Jurkat, Clone E6-1 (cell line): Measurements from ENCODE around the gene RSRC1.
"Not testable (repeated sequence)": the region's sequence is repeated elsewhere in the genome, so short reads cannot be mapped to it uniquely, and the experiment has no call there.

ENCODE experiments used
- DNase-seq: peaks from one replicate; pipeline ENCODE4 v3.0.0-alpha.2; 2011; ENCODE audit warnings: low read depth, low spot score
- H3K4me3 ChIP-seq: 2 replicates; pipeline ENCODE4 v1.5.1; 2011; ENCODE audit warnings: mild to moderate bottlenecking, low read length, control low read depth, moderate library complexity

RSRC1 gene

DNA sequence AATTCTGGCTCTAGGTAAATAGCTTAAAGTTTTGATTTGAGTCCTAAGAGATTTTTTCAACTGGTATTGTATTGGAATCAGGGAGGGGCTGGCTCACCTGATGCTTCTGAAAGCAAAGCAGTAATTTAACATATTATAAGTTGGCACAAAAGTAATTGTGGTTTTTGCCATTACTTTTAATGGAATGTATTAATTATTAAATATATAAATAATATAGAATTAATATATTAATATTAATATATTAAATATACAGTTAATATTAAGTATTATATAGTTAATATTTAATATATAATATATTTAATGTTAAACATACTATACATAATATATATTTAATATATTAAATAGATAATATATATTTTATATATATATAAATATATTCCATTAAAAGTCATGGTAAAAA lies 10.4 kb downstream of the RSRC1 start:
- DNase-seq, result no peak
- H3K4me3 ChIP-seq, result no peak overlapping the region

DNA sequence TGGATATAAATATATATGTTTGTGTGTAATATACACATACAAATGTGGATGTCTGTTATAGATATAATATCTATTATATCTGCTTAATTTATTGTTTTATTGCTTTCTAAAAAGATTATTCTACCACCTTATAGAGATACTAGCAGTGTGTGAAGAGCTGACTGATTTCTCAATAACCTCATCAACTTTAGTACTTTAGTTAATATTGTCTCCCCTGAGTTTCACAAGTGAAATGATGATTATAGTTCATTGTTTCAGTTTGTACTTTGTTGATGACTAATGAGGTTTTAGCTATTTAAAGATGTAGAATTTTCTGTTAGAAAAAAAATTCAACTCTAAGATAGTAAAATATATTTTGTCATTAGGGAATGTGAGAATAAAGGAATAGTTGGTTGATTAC lies 11.4 kb downstream of the RSRC1 start:
- no peak for DNase-seq
- H3K4me3 ChIP-seq, result no peak overlapping the region

DNA sequence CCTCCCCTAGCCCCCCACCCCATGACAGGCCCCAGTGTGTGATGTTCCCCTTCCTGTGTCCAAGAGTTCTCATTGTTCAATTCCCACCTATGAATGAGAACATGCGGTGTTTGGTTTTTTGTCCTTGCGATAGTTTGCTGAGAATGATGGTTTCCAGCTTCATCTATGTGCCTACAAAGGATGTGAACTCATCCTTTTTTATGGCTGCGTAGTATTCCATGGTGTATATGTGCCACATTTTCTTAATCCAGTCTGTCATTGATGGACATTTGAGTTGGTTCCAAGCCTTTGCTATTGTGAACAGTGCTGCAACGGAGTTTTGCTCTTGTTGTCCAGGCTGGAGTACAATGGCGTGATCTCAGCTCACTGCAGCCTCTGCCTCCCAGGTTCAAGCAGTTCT lies 12.8 kb downstream of the RSRC1 start:
- DNase-seq, H3K4me3 ChIP-seq: not testable (repeated sequence)

DNA sequence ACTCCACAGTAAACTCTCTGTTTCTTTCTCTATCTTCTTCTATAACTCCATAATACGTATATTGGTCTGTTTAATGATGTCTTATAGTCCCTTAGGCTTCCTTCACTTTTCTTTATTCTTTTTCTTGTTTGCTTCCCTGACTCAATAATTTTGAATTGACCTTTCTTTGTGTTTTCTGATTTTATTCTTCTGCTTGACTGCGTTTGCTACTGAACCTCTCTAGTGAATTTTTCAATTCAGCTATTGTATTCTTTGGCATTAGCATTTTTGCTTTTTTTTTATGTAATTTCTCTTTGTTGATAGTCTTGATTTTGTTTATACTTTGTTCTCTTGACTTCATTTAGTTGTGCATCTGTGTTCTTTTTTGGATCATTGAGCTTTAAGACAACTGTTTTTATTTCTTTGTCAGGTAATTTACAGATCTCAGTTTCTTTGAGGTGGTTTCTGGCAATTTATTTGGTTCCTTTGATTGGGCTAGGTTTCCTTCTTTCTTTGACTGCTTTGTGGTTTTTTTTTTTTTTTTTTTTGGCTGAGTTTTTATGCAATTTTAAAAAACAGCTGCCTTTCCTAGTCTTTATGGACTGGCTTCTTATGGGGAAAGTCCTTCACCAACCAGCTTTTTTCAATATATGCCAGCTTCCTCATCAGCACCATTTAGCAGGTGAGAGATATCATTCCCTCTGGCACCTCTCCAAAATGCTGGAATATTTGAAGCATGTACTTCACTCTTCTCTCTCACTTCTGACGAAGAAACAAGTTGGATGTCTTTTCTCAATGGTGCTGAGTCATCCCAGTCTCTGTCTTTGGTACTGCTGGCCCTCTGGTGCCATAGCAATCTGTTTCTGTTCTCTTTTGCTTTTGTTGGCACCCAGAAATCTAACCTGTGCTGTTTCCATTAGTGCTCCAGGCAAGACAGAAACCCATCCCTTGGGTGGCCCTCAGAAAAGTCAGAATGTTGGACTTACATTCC lies 17.6 kb downstream of the RSRC1 start:
- DNase-seq, result peak; percentile 83
- no peak overlapping the region for H3K4me3 ChIP-seq

DNA sequence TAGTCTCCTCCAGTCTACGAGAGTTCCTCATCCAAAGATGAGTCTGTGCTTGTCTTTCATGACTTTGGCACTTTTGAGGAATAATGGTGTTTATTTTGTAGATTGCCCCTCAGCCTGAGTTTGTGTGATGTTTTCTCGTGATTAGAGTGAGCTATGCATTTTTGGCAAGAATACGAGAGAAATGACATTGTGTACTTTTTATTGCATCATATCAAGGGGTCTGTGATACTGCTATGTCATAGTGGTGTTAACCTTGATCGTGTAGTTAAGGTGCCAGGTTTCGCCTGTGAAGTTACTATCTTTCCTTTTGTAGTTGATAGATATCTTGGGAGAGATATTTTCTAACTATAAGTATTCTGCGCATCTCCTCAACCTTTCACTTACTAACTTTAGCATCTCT lies 18.9 kb downstream of the RSRC1 start:
- no peak overlapping the region for H3K4me3 ChIP-seq
- no peak for DNase-seq

DNA sequence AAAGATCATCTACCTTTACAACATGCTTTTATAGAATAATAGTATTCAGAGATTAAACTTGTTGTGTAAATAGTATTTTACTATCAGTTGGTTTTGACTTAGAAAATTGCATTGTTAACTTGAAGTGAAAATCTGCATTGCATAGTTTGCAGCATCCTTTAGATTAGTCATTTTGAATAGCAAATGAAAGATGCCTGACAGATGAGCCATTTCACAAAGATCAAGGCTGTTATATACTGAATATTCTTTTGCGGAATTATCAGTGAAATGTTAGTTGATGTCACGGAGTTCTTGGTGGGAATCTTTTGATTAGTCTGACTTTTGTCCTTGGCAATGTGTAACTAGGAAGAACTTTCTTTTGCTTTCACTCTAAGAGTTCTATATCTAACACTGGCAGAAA lies 24.5 kb downstream of the RSRC1 start:
- no peak overlapping the region for H3K4me3 ChIP-seq
- DNase-seq, result no peak

DNA sequence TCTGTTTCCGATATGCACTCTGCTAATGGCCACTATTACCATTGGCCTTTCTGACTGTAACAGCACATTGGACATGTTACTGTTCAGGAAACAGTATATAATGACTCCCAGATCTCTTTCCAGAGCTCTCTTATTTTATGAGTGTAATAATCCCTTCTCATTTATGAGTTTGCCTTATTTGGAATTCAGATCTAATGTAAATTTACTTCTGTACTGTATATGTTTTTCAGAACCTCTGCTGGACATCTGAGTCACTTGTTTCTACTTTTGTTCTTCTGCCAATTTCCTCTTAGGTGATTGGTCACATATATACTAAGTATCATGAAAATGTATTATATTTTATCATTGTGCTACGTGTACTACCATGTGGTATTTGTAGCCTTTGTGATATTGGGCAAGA lies 30.5 kb downstream of the RSRC1 start:
- no peak overlapping the region for H3K4me3 ChIP-seq
- DNase-seq, result no peak

DNA sequence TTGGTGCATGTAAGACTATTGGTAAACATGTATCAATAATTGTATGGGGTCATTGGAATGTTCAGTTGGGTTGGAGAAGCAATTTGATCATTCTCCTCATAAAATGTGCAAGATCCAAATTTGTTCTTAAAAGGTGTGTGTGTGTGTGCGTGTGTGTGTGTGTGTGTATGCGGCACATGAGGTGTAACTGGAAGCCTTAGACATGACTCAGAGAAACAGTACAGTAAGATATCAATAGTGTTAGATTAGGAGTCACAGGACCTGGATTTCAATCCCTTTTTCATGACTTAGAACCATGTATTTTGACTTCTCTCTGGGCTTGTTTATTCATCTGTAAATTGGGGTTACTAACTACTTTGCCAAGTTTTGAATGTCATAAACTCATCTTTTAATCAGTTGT lies 38.3 kb downstream of the RSRC1 start:
- H3K4me3 ChIP-seq, result no peak overlapping the region
- DNase-seq, result no peak

DNA sequence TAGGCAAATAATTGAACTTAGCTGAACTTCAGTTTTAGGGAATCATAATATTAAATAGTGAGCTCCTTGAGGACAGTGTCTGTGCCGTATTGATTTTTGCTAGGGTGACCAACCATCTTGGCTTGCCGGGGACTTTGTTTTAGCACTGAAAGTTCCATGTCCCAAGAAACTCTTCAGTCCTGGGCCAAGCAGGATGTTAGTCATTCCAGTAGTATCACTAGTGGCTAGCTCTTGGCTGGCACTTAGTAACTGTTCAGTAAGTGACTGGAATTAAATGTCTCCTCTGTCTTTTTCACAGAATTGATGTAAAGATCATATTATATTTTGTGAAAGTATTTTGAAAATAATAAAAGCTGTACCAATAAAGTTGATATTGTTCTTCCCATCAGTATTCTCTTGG lies 42.3 kb downstream of the RSRC1 start:
- H3K4me3 ChIP-seq, result no peak overlapping the region
- DNase-seq, result no peak

DNA sequence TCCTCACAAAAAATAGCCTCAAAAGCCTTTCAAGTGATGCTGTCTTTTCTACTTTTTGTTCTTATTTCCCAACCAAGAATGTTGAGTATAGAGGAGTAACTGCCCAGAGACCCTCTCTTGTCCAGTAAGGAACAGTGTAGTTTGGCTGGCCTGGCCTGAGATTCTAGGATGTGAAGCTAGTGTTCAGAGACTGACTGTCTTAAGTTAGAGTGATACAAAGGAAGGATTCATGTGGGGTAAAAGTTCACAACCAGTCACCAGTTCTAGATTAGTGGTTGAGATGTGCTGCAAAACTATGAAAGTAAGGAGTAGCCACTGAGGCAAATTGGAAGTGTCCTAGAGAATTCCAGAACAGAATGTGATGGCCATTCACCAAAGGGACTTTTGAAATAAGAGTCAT lies 49.1 kb downstream of the RSRC1 start:
- DNase-seq, result no peak
- H3K4me3 ChIP-seq, result no peak overlapping the region

DNA sequence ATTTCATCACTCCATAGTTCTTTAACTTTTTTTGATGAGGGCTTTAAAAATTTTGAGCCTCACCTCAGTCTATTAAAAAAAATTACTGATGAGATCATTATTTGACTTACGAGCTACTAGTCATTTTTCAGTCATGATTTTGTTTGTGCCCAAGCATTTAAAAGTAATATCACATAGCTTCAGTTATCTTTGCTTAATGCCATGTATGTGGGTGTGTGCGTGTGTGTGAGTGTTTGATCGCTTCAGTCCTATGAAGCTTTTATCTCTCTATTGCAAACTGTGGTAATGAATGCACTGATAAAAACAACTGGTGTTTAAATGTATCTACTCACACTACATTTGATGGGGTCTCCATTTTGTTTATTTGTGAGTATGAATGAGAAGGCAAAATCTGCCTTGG lies 49.8 kb downstream of the RSRC1 start:
- no peak for DNase-seq
- no peak overlapping the region for H3K4me3 ChIP-seq

DNA sequence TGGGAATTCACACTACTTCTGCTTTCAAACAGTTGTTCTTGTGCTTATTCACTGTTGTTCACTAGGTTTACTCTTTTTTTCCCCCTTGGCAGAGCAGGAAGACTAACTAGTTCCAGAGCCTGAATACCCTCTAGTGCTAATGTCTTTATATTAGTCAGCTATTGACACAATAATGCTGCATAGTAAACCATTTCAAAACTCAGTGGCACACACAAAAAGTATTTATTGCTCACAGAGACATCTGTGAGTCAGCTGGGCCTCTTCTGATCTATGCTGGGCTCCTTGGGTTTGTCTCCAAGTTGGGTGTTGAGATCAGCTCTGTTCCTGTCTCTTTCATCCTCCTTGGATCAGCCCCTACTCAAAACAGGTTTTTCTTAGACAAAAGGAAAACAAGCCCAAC lies 51.1 kb downstream of the RSRC1 start:
- DNase-seq, result no peak
- H3K4me3 ChIP-seq, result no peak overlapping the region

DNA sequence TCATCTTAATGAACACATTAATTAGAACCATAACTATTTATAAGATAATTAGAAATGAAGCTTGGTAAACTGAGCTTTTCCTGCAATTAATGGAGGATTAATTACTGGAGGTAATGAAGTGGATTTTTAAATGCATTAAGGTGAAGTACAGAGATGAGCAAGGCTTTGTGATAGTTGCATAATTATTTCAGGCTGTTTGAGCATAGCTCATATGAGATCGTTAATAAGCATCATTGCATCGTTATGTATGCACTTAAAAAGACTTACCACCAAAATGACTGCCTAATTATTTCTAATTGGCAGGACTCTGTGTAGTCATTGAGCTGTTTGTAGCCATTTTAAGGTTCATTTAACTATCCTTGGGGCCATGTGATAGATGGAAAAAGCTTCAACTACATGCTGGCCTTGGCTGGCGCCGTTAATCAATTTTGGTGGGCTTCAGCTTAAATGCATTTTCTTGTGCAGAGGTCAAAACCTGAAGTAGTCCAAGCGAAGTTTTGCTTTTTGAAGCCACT lies 55.3 kb downstream of the RSRC1 start:
- no peak overlapping the region for H3K4me3 ChIP-seq
- no peak for DNase-seq

DNA sequence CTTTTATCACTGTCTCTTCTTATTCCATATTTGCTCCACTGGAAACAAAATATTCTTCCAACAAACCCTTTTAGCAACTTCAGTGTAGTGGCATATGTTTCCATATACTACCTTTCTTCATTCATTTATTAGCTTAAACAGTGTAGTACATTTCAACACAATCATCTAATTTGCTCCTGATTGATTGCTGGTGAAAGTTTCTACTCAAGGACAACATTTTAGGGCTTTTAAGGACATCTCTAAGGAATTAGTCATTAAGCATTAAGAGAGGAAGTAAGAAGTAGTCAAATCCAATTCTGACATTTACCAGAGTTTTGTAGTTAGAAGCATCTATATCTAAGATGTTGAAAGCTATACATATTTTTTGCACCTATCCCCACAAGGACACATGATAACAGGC lies 55.8 kb downstream of the RSRC1 start:
- no peak for DNase-seq

DNA sequence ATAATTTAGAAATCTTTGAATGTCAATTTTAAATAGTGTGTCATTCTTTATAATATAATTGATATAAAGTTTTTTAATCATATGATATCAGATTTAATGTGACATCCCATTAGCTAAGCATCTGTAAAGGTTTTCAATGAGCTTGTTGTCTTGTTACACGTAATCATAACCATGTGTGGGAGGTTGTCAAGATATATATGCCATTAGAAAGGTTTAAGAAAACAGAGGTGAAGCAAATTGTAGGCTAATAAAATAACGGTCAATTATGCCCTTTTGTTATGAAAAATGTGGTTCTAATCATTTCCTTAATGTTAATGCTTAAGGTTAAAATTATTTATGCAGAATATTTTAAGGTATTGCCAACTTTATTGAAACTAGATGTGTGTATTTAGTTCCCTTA lies 56.3 kb downstream of the RSRC1 start:
- no peak overlapping the region for H3K4me3 ChIP-seq
- no peak for DNase-seq

More for the DNA sequence above, 55.8 kb downstream of the RSRC1 start:
- no peak overlapping the region for H3K4me3 ChIP-seq

DNA sequence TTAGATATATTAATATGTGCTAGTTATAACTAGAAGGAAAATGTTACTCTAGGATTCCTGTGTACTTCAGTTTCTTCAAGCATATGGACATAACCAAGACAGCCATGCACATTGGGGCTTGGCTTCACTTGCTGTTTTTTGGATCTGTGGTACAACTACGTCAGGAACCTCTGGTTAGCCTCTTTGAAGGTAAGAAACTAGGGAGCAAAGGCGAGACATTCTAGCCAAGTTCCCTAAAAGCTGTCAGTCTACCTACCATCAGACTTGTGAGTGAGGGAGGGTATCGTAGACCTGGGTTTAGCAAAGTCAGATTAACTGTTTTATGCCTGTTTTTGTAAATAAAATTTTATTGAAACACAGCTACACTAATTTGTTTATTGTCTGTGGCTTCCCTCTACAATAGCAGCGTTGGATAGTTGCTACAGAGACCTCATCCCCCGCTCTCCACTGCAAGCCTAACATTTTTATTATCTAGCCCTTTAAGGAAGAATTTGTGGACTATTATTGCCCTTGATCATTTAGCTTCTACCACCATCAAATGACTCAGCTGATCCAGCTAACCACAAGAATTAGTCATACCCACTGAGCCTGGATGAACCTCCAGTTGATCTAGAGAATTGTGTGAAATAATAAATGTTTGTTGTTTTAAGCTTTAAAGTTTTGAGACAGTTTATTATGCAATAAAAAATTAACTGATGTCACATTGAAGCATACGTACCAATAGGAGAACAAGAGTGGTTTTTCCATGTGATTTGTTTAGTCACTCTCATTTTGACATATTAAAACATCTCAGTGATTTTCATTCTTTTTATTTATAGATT lies 58.1 kb downstream of the RSRC1 start:
- DNase-seq, result peak; percentile 24
- no peak overlapping the region for H3K4me3 ChIP-seq

DNA sequence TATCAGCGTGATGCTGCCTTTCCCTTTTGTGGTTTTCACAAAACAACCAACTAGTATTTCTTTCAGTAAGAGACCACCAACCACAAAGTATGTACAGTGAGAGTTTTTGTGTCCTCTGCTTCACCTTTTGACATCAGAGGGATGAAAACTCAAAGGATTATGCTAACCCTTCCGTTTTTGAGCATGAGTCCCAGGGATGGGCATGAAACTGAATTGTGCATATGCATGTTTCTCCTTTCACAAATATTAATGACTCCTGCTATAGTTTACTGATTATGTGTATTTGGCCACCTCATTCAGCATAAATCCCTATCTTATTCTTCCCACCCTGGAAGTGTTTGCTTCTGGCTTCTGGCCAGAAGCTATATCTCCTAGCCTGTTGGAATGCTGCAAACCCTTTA lies 59.2 kb downstream of the RSRC1 start:
- DNase-seq, result no peak
- H3K4me3 ChIP-seq, result no peak overlapping the region

DNA sequence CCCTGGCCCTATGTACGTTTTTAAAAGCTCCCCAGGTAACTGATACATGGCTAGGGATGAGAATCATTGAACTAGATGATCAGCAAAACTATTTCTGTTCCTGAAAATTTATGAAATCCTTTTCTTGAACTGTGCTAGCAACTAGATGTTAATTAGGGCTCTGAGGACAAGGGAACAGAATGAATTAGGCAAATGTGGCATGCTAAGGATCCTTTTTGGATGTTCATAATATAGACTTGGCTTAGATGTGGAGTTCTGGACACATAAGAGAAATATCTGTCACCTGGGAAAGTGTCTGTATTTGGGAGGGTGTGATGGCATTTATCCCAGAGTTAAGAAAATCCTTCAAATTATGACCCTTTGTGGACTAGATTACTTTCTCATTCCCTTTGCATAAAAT lies 71.2 kb downstream of the RSRC1 start:
- no peak for DNase-seq
- H3K4me3 ChIP-seq, result no peak overlapping the region

DNA sequence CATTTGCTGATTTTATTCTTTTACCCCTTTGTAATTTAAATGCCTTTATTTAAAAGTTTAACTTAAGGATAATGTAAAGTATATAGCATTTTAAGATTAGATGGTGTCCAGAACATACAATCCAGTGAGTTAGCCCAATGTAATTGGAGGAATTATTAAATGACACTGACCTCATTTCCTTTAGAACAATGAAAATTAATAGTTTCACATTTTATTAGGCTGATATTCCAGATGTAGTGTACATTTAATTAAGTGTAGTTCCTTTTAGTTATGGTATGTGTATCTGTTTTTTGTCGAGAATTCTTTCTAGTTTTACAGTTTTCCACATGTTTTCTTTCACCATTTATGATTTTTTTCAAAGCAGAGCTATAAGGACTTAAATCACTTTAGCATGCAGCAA lies 75.8 kb downstream of the RSRC1 start:
- no peak overlapping the region for H3K4me3 ChIP-seq
- DNase-seq, result no peak

DNA sequence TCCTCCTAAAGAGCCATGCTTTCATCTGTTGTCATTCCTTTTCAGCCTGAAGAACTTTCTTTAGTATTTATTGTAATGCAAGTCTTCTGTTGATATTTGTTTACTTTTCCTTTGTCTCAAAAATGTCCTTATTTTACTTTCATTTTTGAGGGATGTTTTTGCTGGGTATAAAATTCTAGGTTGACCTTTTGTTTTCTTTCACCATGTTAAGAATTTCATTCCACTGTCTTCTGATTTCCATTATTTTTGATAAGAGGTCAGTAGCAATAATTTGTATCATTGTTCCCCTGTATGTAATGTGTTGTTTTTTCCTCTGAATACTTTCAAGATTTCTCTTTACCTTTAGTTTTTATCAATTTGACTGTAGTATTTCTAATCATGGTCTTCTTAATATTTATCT lies 91.1 kb downstream of the RSRC1 start:
- no peak overlapping the region for H3K4me3 ChIP-seq
- DNase-seq, result no peak
